Suprapubic skin (tissue), 3 donors: ENCODE measurements around the gene ST8SIA5.

Experiments
- CTCF ChIP-seq, 2 donors: fragments of 200-600 bp in 1 of 2; fragments of 450-650 bp in 1 of 2; sonication (generic) in 1 of 2; IDR thresholded peaks; one replicate each; pipeline ENCODE4 v1.5.1; 2016 to 2019; ENCODE audit warnings: antibody characterized with exemption in 2 of 2, mild to moderate bottlenecking in 1 of 2, moderate library complexity in 1 of 2
- EP300 ChIP-seq: sonication (generic); formaldehyde crosslinking; IDR thresholded peaks from one replicate; pipeline ENCODE4 v1.6.1; 2017; ENCODE audit warnings: antibody characterized with exemption
- POLR2A ChIP-seq, 2 donors: fragments of 450-650 bp; IDR thresholded peaks; one replicate each; pipeline ENCODE4 v1.6.1; 2017; ENCODE audit warnings: antibody characterized with exemption in 2 of 2, mild to moderate bottlenecking in 2 of 2, moderate library complexity in 2 of 2

- TF ChIP-seq EP300 (no peak), CTCF (IDR thresholded peaks at IDR 0.05) (no peak), POLR2A (IDR thresholded peaks at IDR 0.05) (no peak)
Measured at GRCh38 chr18:46652372-46652771, 104.5 kb downstream of the ST8SIA5 start.
